Neutrophil (primary cell): ENCODE measurements around the gene TBK1.

ENCODE experiments used
- H3K27ac ChIP-seq: fragments of 200-600 bp; sonication (generic); 2 replicates; pipeline ENCODE4 v1.5.1; 2016; ENCODE audit warnings: mild to moderate bottlenecking, moderate library complexity
- H3K27me3 ChIP-seq: fragments of 200-600 bp; sonication (generic); 2 replicates; pipeline ENCODE4 v1.6.0; 2016; ENCODE audit warnings: mild to moderate bottlenecking
- H3K36me3 ChIP-seq: fragments of 200-600 bp; sonication (generic); 2 replicates; pipeline ENCODE4 v1.5.1; 2017
- H3K4me1 ChIP-seq, 2 experiments: fragments of 200-600 bp in 1 of 2; sonication (generic) in 1 of 2; 1 replicate in 1 of 2; 2 replicates in 1 of 2; pipeline versions ENCODE4 v1.5.1 to v1.6.1; 2013 to 2016; ENCODE audit warnings: low read depth in 1 of 2, low read length in 1 of 2, mild to moderate bottlenecking in 1 of 2, moderate library complexity in 1 of 2; ENCODE audit not compliant: control insufficient read depth in 1 of 2, insufficient read depth in 1 of 2
- H3K4me3 ChIP-seq, 2 experiments: fragments of 200-600 bp in 1 of 2; sonication (generic) in 1 of 2; 1 replicate in 1 of 2; 2 replicates in 1 of 2; pipeline ENCODE4 v1.5.1; 2013 to 2016; ENCODE audit warnings: low read depth in 1 of 2, low read length in 1 of 2, mild to moderate bottlenecking in 1 of 2, moderate library complexity in 1 of 2
- H3K9me3 ChIP-seq: fragments of 200-600 bp; sonication (generic); 2 replicates; pipeline ENCODE4 v1.5.1; 2016
- TF ChIP-seq, protein P1 (sequence below): fragments of 200-600 bp; sonication (generic); IDR thresholded peaks from 2 replicates; pipeline ENCODE4 v1.5.1; 2016; ENCODE audit warnings: antibody characterized with exemption

Gene TBK1

DNA sequence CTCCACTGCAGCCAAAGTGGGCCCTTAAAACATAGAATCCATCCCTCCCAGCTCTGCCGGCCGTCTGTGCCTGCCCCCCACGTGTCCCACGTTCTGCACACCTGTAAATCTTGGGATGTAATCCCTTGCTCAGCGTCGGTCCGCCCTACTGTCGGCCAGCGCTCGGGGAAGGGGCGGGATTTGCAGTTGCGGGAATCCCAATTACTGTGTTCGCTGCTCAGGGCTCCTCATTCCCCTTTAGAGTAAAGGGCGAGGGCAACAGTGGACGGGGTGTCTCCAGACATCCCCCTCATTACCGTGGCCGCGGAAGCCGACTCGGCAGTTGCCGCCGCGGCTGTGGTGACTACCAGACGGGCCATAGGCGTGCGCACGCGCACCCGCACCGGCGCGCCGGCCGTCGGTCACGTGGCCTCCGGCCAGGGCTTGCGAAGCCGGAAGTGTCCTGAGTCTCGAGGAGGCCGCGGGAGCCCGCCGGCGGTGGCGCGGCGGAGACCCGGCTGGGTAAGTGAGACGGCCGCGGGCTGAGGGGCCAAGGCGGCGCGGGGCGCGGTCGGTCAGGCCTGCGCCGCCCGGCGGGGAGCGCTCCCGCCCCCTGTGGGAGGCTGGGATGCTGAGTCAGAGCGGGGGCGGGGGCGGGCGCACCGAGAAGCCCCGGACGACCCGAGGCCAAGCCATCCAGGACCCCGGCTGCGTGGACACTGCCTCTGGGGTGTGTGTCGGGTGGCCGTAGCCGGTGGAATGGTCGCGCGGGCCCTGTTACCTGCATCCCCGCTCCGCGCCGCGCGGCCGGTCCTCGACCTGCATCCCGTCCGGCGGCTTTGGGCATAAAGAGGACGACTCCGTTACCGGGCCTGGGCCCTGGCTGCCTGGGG lies at the start of gene TBK1:
Gene TBK1 (plus strand): TSS at position 434 of the 872 bp plus-strand sequence. CDS start 3,751 bp downstream, outside the sequence.
- Histone ChIP-seq H3K9me3 (no peaks in the 10 kb centered on the region), H3K27me3 (no peaks in the 10 kb centered on the region), H3K4me1 (peaks cover 18 to 21% of the 10 kb centered on the region in 2 experiments), H3K27ac (peak within 1 kb of the TSS; percentile 88), H3K36me3 (peaks cover 8% of the 10 kb centered on the region), H3K4me3 (peak within 1 kb of the TSS; percentile 80 to 97)
- TF ChIP-seq, protein P1, sequence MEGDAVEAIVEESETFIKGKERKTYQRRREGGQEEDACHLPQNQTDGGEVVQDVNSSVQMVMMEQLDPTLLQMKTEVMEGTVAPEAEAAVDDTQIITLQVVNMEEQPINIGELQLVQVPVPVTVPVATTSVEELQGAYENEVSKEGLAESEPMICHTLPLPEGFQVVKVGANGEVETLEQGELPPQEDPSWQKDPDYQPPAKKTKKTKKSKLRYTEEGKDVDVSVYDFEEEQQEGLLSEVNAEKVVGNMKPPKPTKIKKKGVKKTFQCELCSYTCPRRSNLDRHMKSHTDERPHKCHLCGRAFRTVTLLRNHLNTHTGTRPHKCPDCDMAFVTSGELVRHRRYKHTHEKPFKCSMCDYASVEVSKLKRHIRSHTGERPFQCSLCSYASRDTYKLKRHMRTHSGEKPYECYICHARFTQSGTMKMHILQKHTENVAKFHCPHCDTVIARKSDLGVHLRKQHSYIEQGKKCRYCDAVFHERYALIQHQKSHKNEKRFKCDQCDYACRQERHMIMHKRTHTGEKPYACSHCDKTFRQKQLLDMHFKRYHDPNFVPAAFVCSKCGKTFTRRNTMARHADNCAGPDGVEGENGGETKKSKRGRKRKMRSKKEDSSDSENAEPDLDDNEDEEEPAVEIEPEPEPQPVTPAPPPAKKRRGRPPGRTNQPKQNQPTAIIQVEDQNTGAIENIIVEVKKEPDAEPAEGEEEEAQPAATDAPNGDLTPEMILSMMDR, result peak; percentile 48

DNA sequence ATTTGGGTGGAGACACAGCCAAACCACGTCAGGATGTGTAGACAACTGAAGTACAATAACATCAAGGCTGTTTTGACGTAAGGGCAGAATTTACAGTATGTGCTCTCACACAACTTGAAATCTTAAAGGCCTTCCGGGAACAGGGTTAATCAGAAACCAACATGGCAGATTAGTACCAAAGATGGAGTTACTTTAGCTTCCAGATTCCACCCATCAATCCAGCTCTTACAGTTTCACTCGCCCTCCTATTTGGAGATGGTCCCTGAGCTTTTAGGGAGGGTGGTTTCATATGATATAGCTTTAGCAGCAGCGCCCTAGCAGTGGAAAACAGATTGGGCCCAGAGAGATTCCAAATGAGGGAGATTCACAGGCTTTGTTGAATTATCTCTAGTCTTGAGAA lies 49.7 kb upstream of the TBK1 start:
- H3K27me3 ChIP-seq, result peaks cover 6% of the 10 kb centered on the region
- peaks cover 14 to 15% of the 10 kb centered on the region in 2 experiments for H3K4me1 ChIP-seq
- H3K4me3 ChIP-seq, result no peak overlapping the region
- no peaks in the 10 kb centered on the region for H3K36me3 ChIP-seq
- H3K9me3 ChIP-seq, result no peaks in the 10 kb centered on the region
- TF ChIP-seq, protein P1, result no peak
- no peak overlapping the region for H3K27ac ChIP-seq

DNA sequence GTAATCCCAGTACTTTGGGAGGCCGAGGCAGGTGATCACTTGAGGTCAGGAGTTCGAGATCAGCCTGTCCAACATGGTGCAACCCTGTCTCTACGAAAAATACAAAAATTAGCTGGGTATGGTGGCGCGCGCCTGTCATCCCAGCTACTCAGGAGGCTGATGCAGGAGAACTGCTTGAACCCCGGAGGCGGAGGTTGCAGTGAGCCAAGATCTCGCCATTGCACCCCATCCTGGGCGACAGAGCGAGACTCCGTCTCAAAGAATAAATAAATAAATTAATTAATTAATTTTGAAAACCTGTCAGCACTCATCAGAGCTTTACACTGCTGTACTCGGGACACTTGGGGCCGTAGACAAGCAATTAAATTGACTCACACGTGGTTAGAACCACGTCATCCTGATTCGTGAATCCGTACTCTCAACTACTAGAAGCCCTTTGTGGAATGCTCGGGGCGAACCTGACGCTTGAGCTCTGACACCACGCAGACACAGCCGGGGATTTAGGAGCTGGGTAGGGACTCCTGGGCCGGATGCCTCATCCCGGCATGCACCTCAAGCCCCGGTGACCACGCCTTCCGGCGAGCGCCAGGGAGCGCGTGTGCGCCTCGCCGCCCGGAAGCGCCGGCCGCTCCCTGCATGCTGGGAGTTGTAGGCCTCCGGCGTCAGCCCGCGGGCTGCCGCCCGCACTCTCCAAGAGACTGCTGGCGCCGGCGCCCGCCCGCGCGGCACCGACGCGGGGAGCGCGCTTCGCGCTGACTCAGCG lies 48.0 kb upstream of the TBK1 start, which contains the start of gene XPOT:
Gene XPOT (plus strand): TSS at position 686 of the 763 bp plus-strand sequence. CDS start 5,644 bp downstream, outside the sequence.
- TF ChIP-seq, protein P1, result peak; percentile 13
- H3K27me3 ChIP-seq, result peaks cover 6% of the 10 kb centered on the region
- H3K4me3 ChIP-seq, result peak within 1 kb of the TSS; percentile 86 to 89
- no peaks in the 10 kb centered on the region for H3K9me3 ChIP-seq
- no peaks in the 10 kb centered on the region for H3K36me3 ChIP-seq
- H3K4me1 ChIP-seq, result peaks cover 14 to 15% of the 10 kb centered on the region in 2 experiments
- H3K27ac ChIP-seq, result peak within 1 kb of the TSS; percentile 92

DNA sequence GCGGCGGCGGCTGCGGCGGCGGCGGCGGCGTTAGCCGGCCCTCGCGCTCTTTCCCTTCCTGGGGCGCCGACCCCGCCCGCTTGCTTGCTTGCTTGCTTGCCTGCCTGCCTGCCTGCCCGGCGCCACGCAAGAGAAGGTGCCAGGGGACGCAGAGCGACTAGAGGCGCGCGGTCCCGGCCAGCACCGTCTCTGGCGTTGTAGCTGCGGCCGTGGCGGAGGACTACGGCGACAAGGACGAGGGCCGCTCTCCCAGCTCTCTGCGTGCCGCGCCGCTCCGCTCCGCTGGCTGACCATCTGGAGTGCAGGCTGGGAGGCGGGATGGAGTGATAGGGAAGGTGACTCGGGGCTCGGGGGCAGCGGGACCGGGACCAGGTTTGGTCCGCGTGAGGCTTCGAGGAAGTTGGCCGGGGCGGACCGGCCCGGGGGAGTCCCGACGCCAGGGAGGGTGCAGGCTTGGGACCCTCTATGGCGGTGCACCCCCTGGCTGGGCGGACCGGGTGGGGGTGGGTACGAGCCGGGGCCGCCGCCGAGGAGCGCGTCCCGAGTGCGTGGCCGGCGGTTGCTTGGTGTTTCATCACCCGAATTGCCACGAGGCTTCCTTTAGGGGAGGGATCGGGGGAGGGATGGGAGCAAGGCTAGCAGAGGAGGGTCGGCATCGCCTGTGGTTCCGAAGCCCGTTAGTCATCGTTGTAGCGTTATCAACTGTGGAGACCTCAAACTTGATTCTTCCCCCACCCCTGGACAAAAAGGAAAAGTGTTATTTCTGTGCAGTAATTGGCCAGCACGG lies 47.3 kb upstream of the TBK1 start:
- H3K4me3 ChIP-seq, result peak overlapping the region; percentile 86 to 89
- no peaks in the 10 kb centered on the region for H3K9me3 ChIP-seq
- peaks cover 14 to 15% of the 10 kb centered on the region in 2 experiments for H3K4me1 ChIP-seq
- TF ChIP-seq, protein P1, result no peak
- H3K36me3 ChIP-seq, result no peaks in the 10 kb centered on the region
- peaks cover 6% of the 10 kb centered on the region for H3K27me3 ChIP-seq
- H3K27ac ChIP-seq, result peak overlapping the region; percentile 92
